Psoas muscle (tissue), 8 donors: ENCODE measurements around the gene RAD51B. TPM values are rescaled to one million over a fixed set of nuclear protein-coding genes. Genes with fewer than 3 reads are reported as not detected.

Experiments
- ATAC-seq, 4 donors: fragments of 200-7000 bp; cut with Tn5 transposase; one replicate each; pipeline ENCODE4 v1.9.1; 2020; ENCODE audit warnings: moderate library complexity in 3 of 4, mild to moderate bottlenecking in 2 of 4
- DNase-seq, 2 donors: peaks; one replicate each; pipeline ENCODE4 v3.0.0-alpha.2; 2020
- H3K27ac ChIP-seq: fragments of 200-600 bp; one replicate; pipeline ENCODE4 v1.8.0; 2022
- H3K27me3 ChIP-seq, 3 donors: fragments of 200-600 bp in 1 of 3; one replicate each; pipeline versions ENCODE4 v1.6.1 to v1.8.0; 2013 to 2022; ENCODE audit warnings: low read length in 2 of 3, mild to moderate bottlenecking in 2 of 3, moderate library complexity in 1 of 3; ENCODE audit not compliant: insufficient read depth in 3 of 3
- H3K36me3 ChIP-seq, 2 donors: fragments of 200-600 bp in 1 of 2; one replicate each; pipeline versions ENCODE4 v1.6.1 to v1.8.0; 2013 to 2022; ENCODE audit warnings: low read depth in 1 of 2, mild to moderate bottlenecking in 1 of 2, moderate library complexity in 1 of 2; ENCODE audit not compliant: insufficient read depth in 1 of 2
- H3K4me1 ChIP-seq: fragments of 200-600 bp; one replicate; pipeline ENCODE4 v1.8.0; 2022
- H3K4me3 ChIP-seq: fragments of 200-600 bp; one replicate; pipeline ENCODE4 v1.8.0; 2022; ENCODE audit warnings: mild to moderate bottlenecking
- H3K9me3 ChIP-seq: fragments of 200-600 bp; one replicate; pipeline ENCODE4 v1.8.0; 2022
- WGBS, 3 donors: extraction: QIAGEN DNeasy Blood & Tissue Kit; methylation state at CpG; one replicate each; pipeline versions ENCODE4 v1.1.6 to v1.1.7; 2013; 5-methylcytosine and 5-hydroxymethylcytosine counted together
- intact Hi-C, 2 donors: fragments of 100-400 bp; cut with DNase I; formaldehyde crosslinking; loops; one replicate each; pipeline versions ENCODE4 v1.11.0 to v1.14.2; 2022
- polyA plus RNA-seq, 3 donors: library from polyadenylated mRNA; stranded (reverse); fragments of 200-250 nt; gene quantifications; one replicate each; pipeline ENCODE4 v1.2.3, GENCODE V29; 2013
- total RNA-seq, 4 donors: library from RNA; stranded (reverse); fragmentation: NEBNext Ultra II Directional in 2 of 4; extraction: Animal tissue kit (Norgen Biotek cat#: 25700) in 2 of 4; gene quantifications; one replicate each; pipeline versions ENCODE4 v1.2.1 to v1.2.4, GENCODE V29; 2021 to 2023
- TF ChIP-seq, protein P1 (sequence below): fragments of 200-600 bp; IDR thresholded peaks from one replicate; pipeline ENCODE4 v1.8.0; 2022; ENCODE audit warnings: antibody characterized with exemption
- donor health status: healthy with polysubstance abuse.
- donor health status: DM: no; HTN: no; CAD: no; lungs with moderate emphysema.
- donor health status: Bipolar disorder and iron deficiency.
- donor health status: healthy.
- donor health status: DM: yes; HTN: yes; CAD: no.
- donor health status: DM: no; HTN: no; CAD: no.
- donor health status: DM: no; HTN: no; CAD: no.
- donor health status: DM: yes; HTN: yes; CAD: no.

Gene RAD51B
- total and polyA plus RNA-seq, 7 donors = 0.60 to 7.2 (median 2.2) TPM

- Histone ChIP-seq H3K4me1 (no peaks in the 10 kb centered on the region), H3K27me3 (no peaks in the 10 kb centered on the region), H3K4me3 (no peak overlapping the region), H3K36me3 (no peaks in the 10 kb centered on the region), H3K9me3 (no peaks in the 10 kb centered on the region), H3K27ac (no peak overlapping the region)
- ATAC-seq = no peak
- no peak for DNase-seq
- intact Hi-C loops = no loop called here
- TF ChIP-seq, protein P1, sequence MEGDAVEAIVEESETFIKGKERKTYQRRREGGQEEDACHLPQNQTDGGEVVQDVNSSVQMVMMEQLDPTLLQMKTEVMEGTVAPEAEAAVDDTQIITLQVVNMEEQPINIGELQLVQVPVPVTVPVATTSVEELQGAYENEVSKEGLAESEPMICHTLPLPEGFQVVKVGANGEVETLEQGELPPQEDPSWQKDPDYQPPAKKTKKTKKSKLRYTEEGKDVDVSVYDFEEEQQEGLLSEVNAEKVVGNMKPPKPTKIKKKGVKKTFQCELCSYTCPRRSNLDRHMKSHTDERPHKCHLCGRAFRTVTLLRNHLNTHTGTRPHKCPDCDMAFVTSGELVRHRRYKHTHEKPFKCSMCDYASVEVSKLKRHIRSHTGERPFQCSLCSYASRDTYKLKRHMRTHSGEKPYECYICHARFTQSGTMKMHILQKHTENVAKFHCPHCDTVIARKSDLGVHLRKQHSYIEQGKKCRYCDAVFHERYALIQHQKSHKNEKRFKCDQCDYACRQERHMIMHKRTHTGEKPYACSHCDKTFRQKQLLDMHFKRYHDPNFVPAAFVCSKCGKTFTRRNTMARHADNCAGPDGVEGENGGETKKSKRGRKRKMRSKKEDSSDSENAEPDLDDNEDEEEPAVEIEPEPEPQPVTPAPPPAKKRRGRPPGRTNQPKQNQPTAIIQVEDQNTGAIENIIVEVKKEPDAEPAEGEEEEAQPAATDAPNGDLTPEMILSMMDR = no peak
- WGBS, 3 donors = 76 to 85% (median 83%) methylated on average over 3 of the region's 3 CpGs
These were observed 507.7 kb downstream of the RAD51B start for GRCh38 chr14:68327231-68327630.

DNA sequence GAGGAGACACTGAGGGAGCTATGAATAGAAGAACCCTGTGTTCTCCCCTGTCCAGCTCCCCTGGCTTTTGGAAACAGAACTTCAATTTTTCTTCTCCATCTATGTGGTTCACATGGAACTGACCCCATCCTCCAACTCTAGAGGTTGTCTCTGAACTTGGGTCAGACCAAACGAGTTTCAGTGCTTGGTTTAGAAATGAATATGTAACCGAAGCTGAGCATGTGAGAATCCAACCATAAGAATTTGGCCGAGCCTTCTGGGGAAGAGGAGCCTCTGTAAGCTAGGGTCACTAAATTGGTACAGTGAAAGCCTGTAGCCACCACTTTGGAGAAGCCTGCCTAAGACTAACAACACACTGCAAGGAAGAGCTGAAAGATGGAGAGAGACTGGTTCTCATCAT, 508.9 kb downstream of the RAD51B start:
- Histone ChIP-seq H3K4me3 (no peak overlapping the region), H3K4me1 (no peaks in the 10 kb centered on the region), H3K27ac (no peak overlapping the region), H3K9me3 (no peaks in the 10 kb centered on the region), H3K27me3 (no peaks in the 10 kb centered on the region), H3K36me3 (no peaks in the 10 kb centered on the region)
- TF ChIP-seq, protein P1 = no peak
- intact Hi-C loops = no loop called here
- 38 to 92% (median 44%) methylated on average over 3 of the region's 3 CpGs for WGBS, 3 donors
- ATAC-seq (no peak), DNase-seq (no peak)

DNA sequence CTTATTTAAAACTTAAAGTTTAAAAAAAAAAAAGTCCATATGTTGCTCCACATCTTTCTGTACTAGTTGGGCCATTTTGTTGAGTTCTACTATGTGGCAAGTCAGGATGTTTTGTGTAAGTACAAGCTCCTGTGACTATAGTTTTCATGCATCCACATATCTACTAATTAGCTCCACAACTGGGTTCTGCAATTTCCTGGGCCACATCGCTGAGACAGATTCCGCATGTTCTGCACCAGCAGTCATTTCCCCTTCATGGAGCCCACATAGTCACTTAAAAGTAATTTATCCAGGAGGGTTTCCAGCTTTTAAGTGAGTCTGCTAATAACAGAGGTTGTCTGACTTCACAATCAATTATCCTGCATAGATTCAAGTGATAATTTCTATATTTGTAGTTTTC, 511.8 kb downstream of the RAD51B start:
- Histone ChIP-seq H3K9me3 (no peaks in the 10 kb centered on the region), H3K4me3 (no peak overlapping the region), H3K27ac (no peak overlapping the region), H3K27me3 (no peaks in the 10 kb centered on the region), H3K36me3 (no peaks in the 10 kb centered on the region), H3K4me1 (no peaks in the 10 kb centered on the region)
- intact Hi-C loops = no loop called here
- WGBS, 3 donors = 78 to 93% (median 87%) methylated on average over 2 of the region's 2 CpGs
- ATAC-seq = no peak
- DNase-seq = no peak
- TF ChIP-seq, protein P1 = no peak

DNA sequence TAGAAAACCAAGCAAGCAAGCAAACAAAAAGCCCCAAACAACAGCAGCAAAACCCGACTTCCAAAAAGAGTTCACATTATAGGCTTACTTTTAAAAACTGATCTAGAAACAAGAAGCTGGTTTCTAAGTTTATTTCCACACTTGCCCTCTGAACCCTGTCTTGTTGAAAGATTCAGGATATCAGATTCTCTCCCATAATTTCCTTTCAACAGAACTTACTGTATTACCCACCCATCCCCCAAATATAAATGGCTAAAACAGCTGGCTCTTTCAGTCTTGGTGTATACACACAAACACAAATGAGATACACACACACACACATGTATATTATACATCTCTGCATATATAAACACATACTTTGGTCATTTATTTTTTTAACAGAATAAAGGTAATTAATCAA, 512.4 kb downstream of the RAD51B start:
- H3K27me3 ChIP-seq = no peaks in the 10 kb centered on the region
- no peak overlapping the region for H3K27ac ChIP-seq
- 50 to 53% (median 50%) methylated on average over 1 of the region's 1 CpG for WGBS, 3 donors
- H3K4me1 ChIP-seq = no peaks in the 10 kb centered on the region
- ATAC-seq (no peak), DNase-seq (no peak)
- TF ChIP-seq, protein P1 = no peak
- H3K36me3 ChIP-seq = no peaks in the 10 kb centered on the region
- H3K4me3 ChIP-seq = no peak overlapping the region
- intact Hi-C loops = no loop called here
- no peaks in the 10 kb centered on the region for H3K9me3 ChIP-seq

- intact Hi-C loops = no loop called here
- no peaks in the 10 kb centered on the region for H3K36me3 ChIP-seq
- H3K4me3 ChIP-seq = no peak overlapping the region
- ATAC-seq = no peak
- H3K27ac ChIP-seq = no peak overlapping the region
- WGBS, 3 donors = 85 to 90% (median 85%) methylated on average over 2 of the region's 2 CpGs
- H3K4me1 ChIP-seq = no peaks in the 10 kb centered on the region
- H3K9me3 ChIP-seq = no peaks in the 10 kb centered on the region
- TF ChIP-seq, protein P1 = no peak
- DNase-seq = no peak
- no peaks in the 10 kb centered on the region for H3K27me3 ChIP-seq
These were observed 513.7 kb downstream of the RAD51B start for GRCh38 chr14:68333262-68333661.
